NCI-H2196 (cell line): ENCODE results near the gene ANKRD33B.
"Not testable (repeated sequence)": the region's sequence is repeated elsewhere in the genome, so short reads cannot be mapped to it uniquely, and the experiment has no call there.

ENCODE experiments used
- DNase-seq: peaks from one replicate; lab custom pipeline; 2025; ENCODE audit not compliant: unreplicated experiment; lab: John Stamatoyannopoulos, UW

ANKRD33B gene

GRCh38 chr5:10563945-10564837 lies at the start of gene ANKRD33B:
Gene ANKRD33B (plus strand): TSS chr5:10564070. CDS start chr5:10564468, 398 bp downstream.
- peak; percentile 46 for DNase-seq

- DNase-seq, result not testable (repeated sequence)
Measured at GRCh38 chr5:10514572-10514971, 49.3 kb upstream of the ANKRD33B start.

GRCh38 chr5:10515492-10515891 lies 48.4 kb upstream of the ANKRD33B start:
- DNase-seq, result no peak

- DNase-seq, result no peak
Measured at GRCh38 chr5:10518347-10518746, 45.5 kb upstream of the ANKRD33B start.

GRCh38 chr5:10519729-10520128 lies 44.1 kb upstream of the ANKRD33B start:
- DNase-seq, result no peak

- no peak for DNase-seq
Measured at GRCh38 chr5:10520706-10521105, 43.2 kb upstream of the ANKRD33B start.

- no peak for DNase-seq
Measured at GRCh38 chr5:10521466-10522223, 42.2 kb upstream of the ANKRD33B start.

GRCh38 chr5:10522224-10522611 lies 41.7 kb upstream of the ANKRD33B start:
- DNase-seq, result no peak

GRCh38 chr5:10524376-10525123 lies 39.3 kb upstream of the ANKRD33B start:
- DNase-seq, result no peak

- no peak for DNase-seq
Measured at GRCh38 chr5:10525124-10525495, 38.8 kb upstream of the ANKRD33B start.

GRCh38 chr5:10527281-10527950 lies 36.5 kb upstream of the ANKRD33B start:
- no peak for DNase-seq

- DNase-seq, result no peak
Measured at GRCh38 chr5:10528056-10528816, 35.6 kb upstream of the ANKRD33B start.

- DNase-seq, result no peak
Measured at GRCh38 chr5:10528827-10529226, 35.0 kb upstream of the ANKRD33B start.

GRCh38 chr5:10530601-10531320 lies 33.1 kb upstream of the ANKRD33B start:
- no peak for DNase-seq

GRCh38 chr5:10532421-10532820 lies 31.4 kb upstream of the ANKRD33B start:
- no peak for DNase-seq

GRCh38 chr5:10533226-10533625 lies 30.6 kb upstream of the ANKRD33B start:
- no peak for DNase-seq

- DNase-seq, result no peak
Measured at GRCh38 chr5:10534561-10535530, 29.0 kb upstream of the ANKRD33B start.

- no peak for DNase-seq
Measured at GRCh38 chr5:10536511-10536910, 27.4 kb upstream of the ANKRD33B start.
